HEK293T (cell line): ENCODE data around the gene NPAS4.
A peak's percentile ranks its signal among the peaks of the same experiment; 100 is the strongest.
"Not testable (repeated sequence)": the region's sequence is repeated elsewhere in the genome, so short reads cannot be mapped to it uniquely, and the experiment has no call there.

Source experiments
- CTCF ChIA-PET: fragments of 350-600 bp; formaldehyde crosslinking; extraction: SDS; loops from one replicate; lab custom pipeline; 2021; ENCODE audit warnings: antibody characterized with exemption, inconsistent platforms; lab: Yijun Ruan, JAX
- POLR2A ChIA-PET: fragments of 350-600 bp; formaldehyde crosslinking; extraction: SDS; loops from one replicate; lab custom pipeline; 2020; ENCODE audit warnings: antibody characterized with exemption, inconsistent platforms; lab: Yijun Ruan, JAX
- DNase-seq: peaks from one replicate; pipeline ENCODE4 v3.0.0; 2012; ENCODE audit warnings: mixed read lengths; ENCODE audit errors: extremely low spot score
- ARNT ChIP-seq: fragments of 450-650 bp; IDR thresholded peaks from 2 replicates; pipeline ENCODE4 v1.6.1; 2017; ENCODE audit warnings: mild to moderate bottlenecking
- BHLHE40 ChIP-seq: fragments of 450-650 bp; IDR thresholded peaks from 2 replicates; pipeline ENCODE4 v1.6.1; 2016; ENCODE audit warnings: mild to moderate bottlenecking, moderate library complexity, borderline replicate concordance
- CTBP1 ChIP-seq: fragments of 450-650 bp; IDR thresholded peaks from 2 replicates; pipeline ENCODE4 v1.6.1; 2016; ENCODE audit warnings: borderline replicate concordance
- ELF4 ChIP-seq: fragments of 450-650 bp; IDR thresholded peaks from 2 replicates; pipeline ENCODE4 v1.6.1; 2017; ENCODE audit warnings: antibody characterized with exemption
- FOXA1 ChIP-seq: fragments of 450-650 bp; IDR thresholded peaks from 2 replicates; pipeline ENCODE4 v1.6.1; 2016; ENCODE audit warnings: mild to moderate bottlenecking
- FOXK2 ChIP-seq: fragments of 450-650 bp; IDR thresholded peaks from 2 replicates; pipeline ENCODE4 v1.6.1; 2016; ENCODE audit warnings: mild to moderate bottlenecking
- FOXM1 ChIP-seq: fragments of 450-650 bp; IDR thresholded peaks from 2 replicates; pipeline ENCODE4 v1.6.1; 2017; ENCODE audit warnings: mild to moderate bottlenecking, borderline replicate concordance
- HDGF ChIP-seq: fragments of 450-650 bp; IDR thresholded peaks from 2 replicates; pipeline ENCODE4 v1.6.1; 2017; ENCODE audit warnings: antibody characterized with exemption, borderline replicate concordance
- L3MBTL2 ChIP-seq: fragments of 450-650 bp; conservative IDR thresholded peaks from 2 replicates; pipeline ENCODE4 v1.6.1; 2016; ENCODE audit warnings: mild to moderate bottlenecking
- LEF1 ChIP-seq: fragments of 450-650 bp; IDR thresholded peaks from 2 replicates; pipeline ENCODE4 v1.6.1; 2017; ENCODE audit warnings: mild to moderate bottlenecking, borderline replicate concordance
- NFRKB ChIP-seq: fragments of 450-650 bp; IDR thresholded peaks from 2 replicates; pipeline ENCODE4 v1.6.1; 2016; ENCODE audit warnings: mild to moderate bottlenecking, moderate library complexity
- PKNOX1 ChIP-seq: fragments of 450-650 bp; IDR thresholded peaks from 2 replicates; pipeline ENCODE4 v1.6.1; 2016
- SP1 ChIP-seq: fragments of 450-650 bp; IDR thresholded peaks from 2 replicates; pipeline ENCODE4 v1.6.1; 2017
- SUZ12 ChIP-seq: fragments of 450-650 bp; IDR thresholded peaks from 2 replicates; pipeline ENCODE4 v1.6.1; 2016; ENCODE audit warnings: mild to moderate bottlenecking
- TARDBP ChIP-seq: fragments of 450-650 bp; IDR thresholded peaks from 2 replicates; pipeline ENCODE4 v1.6.1; 2016
- ZNF384 ChIP-seq: fragments of 450-650 bp; IDR thresholded peaks from 2 replicates; pipeline ENCODE4 v1.6.1; 2016

The NPAS4 gene

GRCh38 chr11:66421492-66422205 is 814 bp downstream of the NPAS4 start:
- CTCF ChIA-PET = interaction anchor here (1.1 to 1.3 kb wide), 3 partner anchors 8 to 33 kb away, joined by 3 to 12 read pairs (median 4); no protein-coding TSS in a partner anchor
- peak; percentile 90 for DNase-seq
- peak; percentile 91 for TF ChIP-seq TARDBP
- no peak for TF ChIP-seq L3MBTL2
- TF ChIP-seq CTBP1 = peak; percentile 86
- TF ChIP-seq ARNT = peak; percentile 12; the same call in 1 of the 2 replicates
- no peak for TF ChIP-seq FOXM1
- no peak for TF ChIP-seq ELF4
- TF ChIP-seq NFRKB = peak; percentile 90
- no peak for TF ChIP-seq ZNF384
- POLR2A ChIA-PET = interaction anchor here (0.8 to 1.1 kb wide), 3 partner anchors 11 to 45 kb away, joined by 3 to 6 read pairs (median 3); partner anchors contain the start of genes MRPL11 and PELI3

GRCh38 chr11:66426314-66426713 is 5.5 kb downstream of the NPAS4 start:
- no peak for TF ChIP-seq ZNF384
- ChIA-PET CTCF (no interaction called here), POLR2A (no interaction called here)
- no peak for DNase-seq

- TF ChIP-seq TARDBP (no peak), FOXK2 (no peak), ARNT (no peak), PKNOX1 (no peak), BHLHE40 (no peak), SUZ12 (no peak), L3MBTL2 (no peak)
- POLR2A ChIA-PET = no interaction called here
- CTCF ChIA-PET = interaction anchor here (0.7 to 1.7 kb wide), 6 partner anchors 8 to 441 kb away, joined by 3 to 6 read pairs (median 4); partner anchors contain the start of gene NPAS4
Measured at GRCh38 chr11:66428933-66429332, 8.1 kb downstream of the NPAS4 start.

GRCh38 chr11:66429983-66430602 is 9.3 kb downstream of the NPAS4 start:
- ChIA-PET CTCF (interaction anchor here (0.6 to 1.1 kb wide), 8 partner anchors 8 to 49 kb away, joined by 3 to 10 read pairs (median 4); partner anchors contain the start of genes MRPL11 and NPAS4), POLR2A (no interaction called here)
- TF ChIP-seq HDGF (no peak), ARNT (no peak), SP1 (no peak), L3MBTL2 (no peak), ZNF384 (no peak), LEF1 (no peak), TARDBP (no peak), PKNOX1 (no peak), SUZ12 (no peak), BHLHE40 (no peak), CTBP1 (no peak), FOXA1 (no peak), NFRKB (no peak), FOXM1 (no peak), FOXK2 (no peak), ELF4 (no peak)
- DNase-seq = peak; percentile 77

More at GRCh38 chr11:66428933-66429332, 8.1 kb downstream of the NPAS4 start:
- DNase-seq = no peak

- CTCF ChIA-PET = interaction anchor here (0.8 to 0.9 kb wide), 3 partner anchors 7 to 45 kb away, joined by 3 to 10 read pairs (median 5); partner anchors contain the start of gene MRPL11
- DNase-seq, POLR2A ChIA-PET: not testable (repeated sequence)
Measured at GRCh38 chr11:66431287-66431686, 10.5 kb downstream of the NPAS4 start.

GRCh38 chr11:66431871-66432329 is 11.1 kb downstream of the NPAS4 start:
- CTCF ChIA-PET, DNase-seq: not testable (repeated sequence)
- POLR2A ChIA-PET = interaction anchor here (1.5 kb wide), 1 partner anchor 246 kb away, joined by 4 read pairs; the partner anchor contains the start of gene RBM4B

GRCh38 chr11:66432597-66432996 is 11.8 kb downstream of the NPAS4 start:
- no peak for TF ChIP-seq PKNOX1
- TF ChIP-seq HDGF = no peak
- no peak for TF ChIP-seq CTBP1
- no peak for TF ChIP-seq FOXK2
- TF ChIP-seq TARDBP = no peak
- no peak for TF ChIP-seq ZNF384
- no peak for TF ChIP-seq LEF1
- no peak for TF ChIP-seq ARNT
- no peak for TF ChIP-seq SP1
- no peak for TF ChIP-seq SUZ12
- no peak for TF ChIP-seq FOXM1
- TF ChIP-seq L3MBTL2 = no peak
- no peak for TF ChIP-seq BHLHE40
- no peak for TF ChIP-seq FOXA1
- no peak for TF ChIP-seq NFRKB
- TF ChIP-seq ELF4 = no peak

More at GRCh38 chr11:66432597-66432996, 11.8 kb downstream of the NPAS4 start:
- CTCF ChIA-PET = interaction anchor here (0.7 kb wide), 1 partner anchor 44 kb away, joined by 3 read pairs; no protein-coding TSS in a partner anchor
- no peak for DNase-seq
- POLR2A ChIA-PET = interaction anchor here (0.6 to 1.5 kb wide), 2 partner anchors 11 to 245 kb away, joined by 3 to 4 read pairs; partner anchors contain the start of gene RBM4B
